ENCODE results near the gene KCNH4.
A peak's percentile ranks its signal among the peaks of the same experiment; 100 is the strongest.

KCNH4 gene

DNA sequence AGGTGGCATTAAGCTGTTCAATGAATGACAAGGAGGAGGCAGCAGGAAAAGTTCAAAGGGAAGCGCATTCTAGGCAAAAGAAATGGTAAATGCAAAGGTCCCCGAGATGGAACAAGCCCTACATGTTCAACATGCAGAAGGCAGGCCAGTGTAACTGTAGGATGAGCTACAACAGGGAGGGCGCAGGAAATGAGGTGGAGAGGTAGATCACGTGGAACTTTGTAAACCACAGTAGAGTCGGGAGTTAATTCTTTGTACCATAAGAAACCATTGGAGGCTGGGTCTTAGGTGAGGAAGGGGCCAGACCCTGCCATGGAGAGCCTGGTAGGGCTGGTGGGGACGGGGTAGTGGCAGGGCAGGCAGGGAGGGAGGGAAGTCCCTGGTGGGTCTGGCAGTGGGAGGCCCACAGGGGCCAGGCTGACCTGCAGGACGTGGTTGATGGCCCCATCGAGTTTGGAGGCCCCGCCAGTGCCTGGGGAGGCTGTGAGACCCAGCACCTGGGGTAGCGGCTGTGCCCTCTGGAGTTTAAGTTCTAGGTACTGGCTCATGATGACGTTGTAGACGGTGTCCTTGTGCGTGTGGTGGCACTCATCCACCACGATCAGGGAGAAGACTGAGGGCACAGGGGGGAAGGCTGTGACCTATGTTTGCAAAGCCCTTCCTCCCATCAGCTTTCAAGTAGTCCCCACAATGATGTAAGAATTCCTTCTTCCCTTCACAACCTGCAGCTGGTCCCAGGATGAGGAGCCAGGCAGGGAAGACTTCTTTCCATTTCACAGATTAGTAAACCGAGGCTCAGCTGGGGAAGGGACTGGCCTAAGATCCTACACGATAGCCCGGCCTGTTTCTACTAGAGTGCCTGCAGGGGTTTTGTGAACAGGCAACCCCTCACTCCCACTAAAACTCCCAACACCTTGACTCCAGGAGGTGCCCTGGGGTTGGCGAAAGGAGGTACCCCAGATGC is 70.4 kb downstream of the KCNH4 start:
- no peak for TF ChIP-seq SALL2 (tag by site-specific recombination; IDR thresholded peaks at IDR 0.05; ENCODE audit: borderline replicate concordance)
- TF ChIP-seq, protein P1, sequence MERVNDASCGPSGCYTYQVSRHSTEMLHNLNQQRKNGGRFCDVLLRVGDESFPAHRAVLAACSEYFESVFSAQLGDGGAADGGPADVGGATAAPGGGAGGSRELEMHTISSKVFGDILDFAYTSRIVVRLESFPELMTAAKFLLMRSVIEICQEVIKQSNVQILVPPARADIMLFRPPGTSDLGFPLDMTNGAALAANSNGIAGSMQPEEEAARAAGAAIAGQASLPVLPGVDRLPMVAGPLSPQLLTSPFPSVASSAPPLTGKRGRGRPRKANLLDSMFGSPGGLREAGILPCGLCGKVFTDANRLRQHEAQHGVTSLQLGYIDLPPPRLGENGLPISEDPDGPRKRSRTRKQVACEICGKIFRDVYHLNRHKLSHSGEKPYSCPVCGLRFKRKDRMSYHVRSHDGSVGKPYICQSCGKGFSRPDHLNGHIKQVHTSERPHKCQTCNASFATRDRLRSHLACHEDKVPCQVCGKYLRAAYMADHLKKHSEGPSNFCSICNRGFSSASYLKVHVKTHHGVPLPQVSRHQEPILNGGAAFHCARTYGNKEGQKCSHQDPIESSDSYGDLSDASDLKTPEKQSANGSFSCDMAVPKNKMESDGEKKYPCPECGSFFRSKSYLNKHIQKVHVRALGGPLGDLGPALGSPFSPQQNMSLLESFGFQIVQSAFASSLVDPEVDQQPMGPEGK (tag by site-specific recombination; IDR thresholded peaks at IDR 0.05) = no peak
- TF ChIP-seq, protein P2, sequence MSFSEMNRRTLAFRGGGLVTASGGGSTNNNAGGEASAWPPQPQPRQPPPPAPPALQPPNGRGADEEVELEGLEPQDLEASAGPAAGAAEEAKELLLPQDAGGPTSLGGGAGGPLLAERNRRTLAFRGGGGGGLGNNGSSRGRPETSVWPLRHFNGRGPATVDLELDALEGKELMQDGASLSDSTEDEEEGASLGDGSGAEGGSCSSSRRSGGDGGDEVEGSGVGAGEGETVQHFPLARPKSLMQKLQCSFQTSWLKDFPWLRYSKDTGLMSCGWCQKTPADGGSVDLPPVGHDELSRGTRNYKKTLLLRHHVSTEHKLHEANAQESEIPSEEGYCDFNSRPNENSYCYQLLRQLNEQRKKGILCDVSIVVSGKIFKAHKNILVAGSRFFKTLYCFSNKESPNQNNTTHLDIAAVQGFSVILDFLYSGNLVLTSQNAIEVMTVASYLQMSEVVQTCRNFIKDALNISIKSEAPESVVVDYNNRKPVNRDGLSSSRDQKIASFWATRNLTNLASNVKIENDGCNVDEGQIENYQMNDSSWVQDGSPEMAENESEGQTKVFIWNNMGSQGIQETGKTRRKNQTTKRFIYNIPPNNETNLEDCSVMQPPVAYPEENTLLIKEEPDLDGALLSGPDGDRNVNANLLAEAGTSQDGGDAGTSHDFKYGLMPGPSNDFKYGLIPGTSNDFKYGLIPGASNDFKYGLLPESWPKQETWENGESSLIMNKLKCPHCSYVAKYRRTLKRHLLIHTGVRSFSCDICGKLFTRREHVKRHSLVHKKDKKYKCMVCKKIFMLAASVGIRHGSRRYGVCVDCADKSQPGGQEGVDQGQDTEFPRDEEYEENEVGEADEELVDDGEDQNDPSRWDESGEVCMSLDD (tag by site-specific recombination; IDR thresholded peaks at IDR 0.05) = no peak
- peaks cover 0 to 28% of the 10 kb centered on the region in 2 experiments; a peak in 1 of 3 replicates for H3K36me3 ChIP-seq (ENCODE audit: control insufficient read depth in 2 of 2, insufficient read depth in 1 of 2, low read length in 2 of 2)
- no peak overlapping the region for H3K27ac ChIP-seq (ENCODE audit: extremely low read depth, low read depth, low read length)
- H3K4me3 ChIP-seq (ENCODE audit: low read depth, low read length) = no peak overlapping the region
- no peaks in the 10 kb centered on the region for H3K9me3 ChIP-seq (ENCODE audit: control insufficient read depth, insufficient read depth, low read depth, low read length)
- POLR2A ChIA-PET = no interaction called here
- H3K4me1 ChIP-seq (ENCODE audit: control insufficient read depth, insufficient read depth, low read length) = peaks cover 4% of the 10 kb centered on the region; the same call in 1 of the 2 replicates
- CTCF ChIA-PET = interaction anchor here (0.6 to 17.1 kb wide), 7 partner anchors 8 to 300 kb away, joined by 3 to 260 read pairs (median 5); partner anchors contain the start of genes DNAJC7 and NKIRAS2

DNA sequence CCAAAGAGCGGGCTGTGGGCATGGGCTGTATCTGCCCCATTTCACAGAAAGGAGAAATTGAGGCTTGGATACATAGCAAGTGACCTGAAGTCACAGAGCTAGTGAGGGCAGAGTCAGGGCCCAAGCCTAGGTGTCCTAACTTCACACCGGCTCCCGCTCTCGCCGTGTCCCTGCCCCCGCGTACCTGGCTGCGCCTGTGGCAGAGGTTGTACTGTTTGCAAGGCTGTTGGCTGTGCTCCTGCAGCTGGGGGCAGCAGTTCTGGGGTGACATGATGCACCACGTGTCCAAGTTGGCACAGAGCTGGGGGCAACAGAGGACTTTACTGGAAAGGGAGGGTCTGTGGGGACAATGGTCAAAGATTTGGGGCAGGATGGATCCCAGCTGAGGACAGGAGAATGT is 71.9 kb downstream of the KCNH4 start:
- POLR2A ChIA-PET = interaction anchor here (1.1 to 1.6 kb wide), 3 partner anchors 12 to 92 kb away, joined by 4 to 6 read pairs (median 6); partner anchors contain the start of genes DNAJC7, KAT2A and NKIRAS2
- H3K4me3 ChIP-seq (ENCODE audit: low read depth, low read length) = no peak overlapping the region
- CTCF ChIA-PET = interaction anchor here (1.1 to 17.1 kb wide), 4 partner anchors 10 to 179 kb away, joined by 3 to 260 read pairs (median 22); partner anchors contain the start of genes DNAJC7, NKIRAS2 and ODAD4
- H3K27ac ChIP-seq (ENCODE audit: extremely low read depth, low read depth, low read length) = no peak overlapping the region
- TF ChIP-seq ZNF292 (tag by site-specific recombination; IDR thresholded peaks at IDR 0.05; ENCODE audit: borderline replicate concordance, low read depth) (no peak), ZNF221 (tag by site-specific recombination; IDR thresholded peaks at IDR 0.05; ENCODE audit: borderline replicate concordance) (no peak)
- no peaks in the 10 kb centered on the region for H3K9me3 ChIP-seq (ENCODE audit: control insufficient read depth, insufficient read depth, low read depth, low read length)
- H3K4me1 ChIP-seq (ENCODE audit: control insufficient read depth, insufficient read depth, low read length) = peaks cover 4% of the 10 kb centered on the region; the same call in 1 of the 2 replicates
- peaks cover 0 to 13% of the 10 kb centered on the region in 2 experiments; a peak in 1 of 3 replicates for H3K36me3 ChIP-seq (ENCODE audit: control insufficient read depth in 2 of 2, insufficient read depth in 1 of 2, low read length in 2 of 2)

DNA sequence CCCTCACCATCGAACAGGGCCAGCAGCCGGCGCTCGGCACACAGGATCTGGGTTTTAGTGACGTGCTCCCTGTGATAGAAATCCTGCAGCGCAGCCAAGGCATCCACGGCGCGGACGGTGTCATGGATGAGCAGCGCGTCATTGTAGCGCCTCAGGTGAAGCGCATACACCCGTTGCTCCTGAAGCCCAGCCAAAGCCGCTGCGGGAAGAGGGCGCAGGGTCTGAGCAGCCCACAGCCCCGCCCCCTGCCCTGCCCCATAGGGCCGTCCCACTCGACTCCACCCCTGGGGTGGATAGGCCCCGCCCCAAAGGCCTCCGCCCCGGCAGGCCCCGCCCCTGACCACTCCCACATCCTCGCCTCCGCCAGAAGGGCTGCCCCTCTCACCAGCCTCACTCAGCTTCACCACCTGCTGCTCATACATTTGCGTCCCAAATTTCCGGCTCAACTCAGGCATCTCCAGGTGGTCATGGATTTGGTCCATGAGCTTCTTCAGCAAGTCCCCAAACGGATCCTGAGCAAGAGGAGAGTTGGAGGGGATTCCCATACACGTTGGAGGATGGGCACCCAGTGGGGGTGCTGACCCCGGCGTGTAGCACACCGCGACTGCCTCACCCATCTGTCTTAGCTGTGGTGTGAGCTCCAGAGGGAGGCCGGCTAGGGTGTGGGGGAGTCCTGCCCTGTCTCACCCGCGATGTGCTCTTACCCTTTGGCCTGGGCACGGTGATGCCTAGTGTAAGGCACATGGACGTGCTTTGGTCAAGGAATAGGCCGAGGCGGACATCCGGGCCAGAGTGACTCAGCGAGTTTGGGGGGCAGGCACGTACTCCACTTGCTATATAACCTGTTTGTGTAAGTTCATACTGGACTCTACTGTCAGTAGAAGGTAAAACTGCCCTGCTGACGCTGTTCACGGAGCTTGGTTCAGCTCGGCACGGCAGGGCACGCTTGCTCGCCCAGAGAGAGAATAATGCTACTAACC is 73.1 kb downstream of the KCNH4 start:
- ChIA-PET CTCF (interaction anchor here (0.6 to 17.1 kb wide), 12 partner anchors 8 to 178 kb away, joined by 3 to 260 read pairs (median 3); partner anchors contain the start of genes DNAJC7, NKIRAS2 and ODAD4), POLR2A (interaction anchor here (0.7 to 1.7 kb wide), 6 partner anchors 13 to 91 kb away, joined by 3 to 7 read pairs (median 5); partner anchors contain the start of genes DNAJC7, KAT2A and NKIRAS2)
- no peaks in the 10 kb centered on the region for H3K9me3 ChIP-seq (ENCODE audit: control insufficient read depth, insufficient read depth, low read depth, low read length)
- peaks cover 0 to under 1% of the 10 kb centered on the region in 2 experiments; a peak in 1 of 3 replicates for H3K36me3 ChIP-seq (ENCODE audit: control insufficient read depth in 2 of 2, insufficient read depth in 1 of 2, low read length in 2 of 2)
- H3K27ac ChIP-seq (ENCODE audit: extremely low read depth, low read depth, low read length) = no peak overlapping the region
- H3K4me1 ChIP-seq (ENCODE audit: control insufficient read depth, insufficient read depth, low read length) = peaks cover 4% of the 10 kb centered on the region; the same call in 1 of the 2 replicates
- peak overlapping the region; percentile 30 for H3K4me3 ChIP-seq (ENCODE audit: low read depth, low read length)
- TF ChIP-seq KLF16 (tag by site-specific recombination; IDR thresholded peaks at IDR 0.05) (peak; percentile 62; the same call in 1 of the 2 replicates), ZNF23 (tag by site-specific recombination; IDR thresholded peaks at IDR 0.05; ENCODE audit: borderline replicate concordance) (no peak), ZBTB1 (tag by site-specific recombination; IDR thresholded peaks at IDR 0.05) (no peak), OVOL3 (tag by site-specific recombination; IDR thresholded peaks at IDR 0.05) (no peak), IKZF3 (tag by site-specific recombination; IDR thresholded peaks at IDR 0.05) (0 out of 2 replicates have a peak, but pooled peaks have one; percentile 8), GLIS2 (tag by site-specific recombination; IDR thresholded peaks at IDR 0.05) (peak; percentile 77), HOXC10 (CRISPR knock-in tag; IDR thresholded peaks at IDR 0.05) (no peak), SETDB1 (IDR thresholded peaks at IDR 0.05; ENCODE audit: insufficient read length, low read length) (no peak), SP3 (tag by site-specific recombination; IDR thresholded peaks at IDR 0.05) (peak; percentile 93), REPIN1 (tag by site-specific recombination; IDR thresholded peaks at IDR 0.05; ENCODE audit: low read depth) (no peak), ZNF335 (tag by site-specific recombination; conservative IDR thresholded peaks at IDR 0.05) (peak; percentile 93), KLF9 (tag by site-specific recombination; IDR thresholded peaks at IDR 0.05; ENCODE audit: low read depth) (peak; percentile 85), ZBTB8A (tag by site-specific recombination; IDR thresholded peaks at IDR 0.05) (peak; percentile 51), ZNF394 (tag by site-specific recombination; IDR thresholded peaks at IDR 0.05; ENCODE audit: borderline replicate concordance) (no peak), ZNF302 (tag by site-specific recombination; IDR thresholded peaks at IDR 0.05; ENCODE audit: low read depth) (no peak), ZNF837 (tag by site-specific recombination; IDR thresholded peaks at IDR 0.05) (no peak)
- TF ChIP-seq, protein P3, sequence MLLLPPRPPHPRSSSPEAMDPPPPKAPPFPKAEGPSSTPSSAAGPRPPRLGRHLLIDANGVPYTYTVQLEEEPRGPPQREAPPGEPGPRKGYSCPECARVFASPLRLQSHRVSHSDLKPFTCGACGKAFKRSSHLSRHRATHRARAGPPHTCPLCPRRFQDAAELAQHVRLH (tag by site-specific recombination; IDR thresholded peaks at IDR 0.05) = no peak
